GM19455 (cell line): ENCODE data around the gene VPREB3.

Experiments used
- ATAC-seq: cut with Tn5 transposase; IDR thresholded peaks from one replicate; pipeline ENCODE4 v1.9.1; 2021; ENCODE audit not compliant: unreplicated experiment

VPREB3 gene, protein sequence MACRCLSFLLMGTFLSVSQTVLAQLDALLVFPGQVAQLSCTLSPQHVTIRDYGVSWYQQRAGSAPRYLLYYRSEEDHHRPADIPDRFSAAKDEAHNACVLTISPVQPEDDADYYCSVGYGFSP

DNA sequence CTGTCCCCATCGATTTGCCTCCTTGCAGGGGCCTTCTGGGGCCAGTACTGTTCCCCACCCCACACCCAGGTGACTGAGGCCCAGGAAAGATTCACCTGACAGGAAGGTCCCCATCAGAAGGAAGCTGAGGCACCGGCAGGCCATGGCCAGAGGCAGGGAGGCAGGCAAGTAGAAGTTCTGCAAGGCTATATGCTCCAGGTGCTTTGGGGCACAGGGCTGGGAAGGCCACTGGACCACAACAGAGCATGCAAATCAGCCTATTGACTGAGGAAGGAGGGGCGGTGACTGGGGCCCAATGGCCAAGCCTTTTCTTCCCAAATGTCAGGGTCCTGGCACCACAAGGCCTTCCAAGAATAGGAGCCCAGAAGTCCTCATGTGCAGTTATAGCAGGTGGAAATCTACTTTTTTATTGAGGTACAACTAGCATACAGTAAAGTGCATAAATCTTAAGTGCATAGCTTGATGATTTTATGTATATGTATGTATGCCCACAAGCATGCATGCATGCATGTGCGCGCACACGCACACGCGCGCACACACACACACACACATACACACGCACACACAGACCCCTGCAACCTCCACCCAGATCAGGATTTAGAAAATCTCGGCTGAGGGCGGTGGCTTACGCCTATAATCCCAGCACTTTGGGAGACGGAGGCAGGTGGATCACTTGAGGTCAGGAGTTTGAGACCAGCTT is at the start of gene VPREB3:
Gene VPREB3 (minus strand): TSS at position 206 of the 700 bp plus-strand sequence. CDS start 62 bp downstream, at position 144.
- no peak for ATAC-seq

DNA sequence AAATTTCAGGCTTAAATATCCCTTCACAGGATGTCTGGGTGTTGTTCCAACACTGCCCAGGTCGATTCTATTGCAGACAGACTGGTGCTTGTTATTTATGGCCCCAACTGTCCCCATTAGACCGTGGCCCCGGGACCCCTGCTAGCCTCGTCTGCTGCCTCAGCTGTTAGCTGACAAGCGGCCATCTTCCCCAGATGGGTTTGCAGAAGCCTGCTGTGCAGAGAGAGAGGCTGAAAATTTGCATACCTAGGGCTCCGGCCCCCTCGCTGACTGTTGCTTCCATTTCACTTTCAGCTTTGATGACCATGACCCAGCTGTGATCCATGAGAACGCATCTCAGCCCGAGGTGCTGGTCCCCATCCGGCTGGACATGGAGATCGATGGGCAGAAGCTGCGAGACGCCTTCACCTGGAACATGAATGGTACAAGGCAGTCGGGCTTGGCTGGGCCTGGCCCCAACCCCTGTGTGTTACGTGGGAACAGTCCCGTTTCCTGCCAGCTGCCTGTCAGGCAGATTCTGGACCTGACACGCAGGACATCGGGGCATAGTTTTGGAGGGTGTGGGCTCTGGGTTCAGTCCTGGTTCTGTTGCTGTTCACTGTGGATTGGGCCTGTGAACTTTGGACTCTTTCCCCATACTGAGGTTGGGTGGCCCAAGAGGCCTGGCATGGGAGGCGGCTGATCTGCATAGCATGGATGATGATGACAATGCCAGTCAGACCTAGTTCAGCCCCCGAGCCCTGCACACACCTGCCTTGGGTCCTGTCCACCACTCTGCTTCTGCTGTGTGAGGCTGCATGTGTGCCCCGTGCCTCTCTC is 49.0 kb upstream of the VPREB3 start:
- no peak for ATAC-seq

DNA sequence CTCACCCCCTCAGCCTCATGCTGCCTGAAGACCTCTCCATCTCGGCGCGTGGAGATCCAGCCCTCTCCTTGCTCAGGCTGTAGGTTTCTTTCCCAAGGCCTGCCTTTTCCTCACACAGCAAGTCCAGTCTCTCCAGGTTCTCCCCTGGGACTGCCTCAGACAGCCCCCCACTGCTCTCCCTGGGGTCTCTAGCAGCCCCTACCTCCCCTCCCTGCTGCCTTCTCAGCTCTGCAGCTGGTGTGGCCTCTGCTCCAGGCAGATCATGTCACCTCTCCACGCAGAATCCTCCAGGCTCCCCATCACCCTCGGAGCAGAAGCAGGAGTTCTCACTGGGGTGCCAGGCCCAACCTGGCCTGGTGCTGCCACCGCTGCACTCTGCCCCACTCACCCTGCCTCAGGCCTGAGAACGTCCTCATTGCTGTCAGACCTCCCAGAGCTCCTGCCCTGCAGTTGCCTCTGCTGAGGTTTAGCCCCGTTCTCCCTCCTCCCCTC is 47.7 kb upstream of the VPREB3 start:
- ATAC-seq = no peak

- no peak for ATAC-seq
Observed at GRCh38 chr22:23801238-23801821, 47.1 kb upstream of the VPREB3 start.

- no peak for ATAC-seq
Observed at GRCh38 chr22:23800297-23801237, 46.3 kb upstream of the VPREB3 start.

GRCh38 chr22:23796461-23796860 is 42.2 kb upstream of the VPREB3 start:
- no peak for ATAC-seq

DNA sequence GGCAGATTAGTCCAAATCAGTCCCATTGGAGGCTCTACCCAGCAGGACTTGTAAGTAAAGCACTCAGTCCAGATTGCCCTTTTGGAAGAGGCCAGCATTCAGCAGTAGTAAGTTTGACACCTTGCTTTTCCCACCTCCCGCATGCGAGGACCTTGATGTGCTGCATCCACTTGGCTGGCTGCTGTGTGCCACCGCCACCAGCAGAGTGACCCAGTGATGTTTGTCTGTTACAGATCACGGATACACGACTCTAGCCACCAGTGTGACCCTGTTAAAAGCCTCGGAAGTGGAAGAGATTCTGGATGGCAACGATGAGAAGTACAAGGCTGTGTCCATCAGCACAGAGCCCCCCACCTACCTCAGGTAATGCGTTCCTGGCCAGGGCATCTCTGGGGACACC is 39.1 kb upstream of the VPREB3 start:
- ATAC-seq = no peak

DNA sequence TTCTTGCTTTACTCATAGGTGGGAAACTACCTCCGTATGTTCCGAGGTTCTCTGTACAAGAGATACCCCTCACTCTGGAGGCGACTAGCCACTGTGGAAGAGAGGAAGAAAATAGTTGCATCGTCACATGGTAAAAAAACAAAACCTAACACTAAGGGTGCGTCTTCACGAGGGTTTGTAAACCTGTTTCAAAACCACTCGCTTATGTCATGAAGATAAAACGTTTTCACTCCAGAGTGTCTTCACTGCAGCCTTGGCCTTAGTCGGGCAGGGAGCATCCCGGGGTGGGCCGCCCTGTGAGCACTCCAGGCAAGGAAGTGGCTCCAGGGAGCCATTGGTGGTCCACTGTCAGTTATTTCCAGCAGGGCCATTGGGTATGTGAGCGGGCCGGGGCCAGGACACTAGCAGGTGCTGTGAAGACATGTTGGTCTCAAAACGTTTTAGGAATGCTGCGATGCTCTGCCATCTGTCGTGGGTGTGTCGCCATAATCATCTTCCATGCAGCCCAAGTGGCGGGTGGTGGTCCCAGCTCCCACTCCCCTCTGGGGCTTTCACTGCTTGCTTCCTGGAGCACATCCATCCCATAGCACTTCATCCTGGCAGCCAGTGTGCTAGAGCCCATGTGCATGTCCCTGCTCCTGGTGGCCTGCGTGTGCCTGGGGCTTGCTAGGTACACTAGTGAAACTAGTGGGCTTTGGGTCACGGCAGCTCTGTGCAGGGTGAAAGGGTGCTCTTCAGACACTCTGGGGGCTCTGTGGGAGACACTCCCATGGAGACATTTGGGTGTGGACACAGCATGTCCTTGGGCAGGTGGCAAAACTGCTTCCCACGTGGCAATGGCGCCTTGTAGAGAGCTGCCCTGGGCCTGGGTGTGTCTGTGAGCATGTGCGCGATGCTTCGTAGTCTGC is 37.8 kb upstream of the VPREB3 start:
- ATAC-seq = no peak

DNA sequence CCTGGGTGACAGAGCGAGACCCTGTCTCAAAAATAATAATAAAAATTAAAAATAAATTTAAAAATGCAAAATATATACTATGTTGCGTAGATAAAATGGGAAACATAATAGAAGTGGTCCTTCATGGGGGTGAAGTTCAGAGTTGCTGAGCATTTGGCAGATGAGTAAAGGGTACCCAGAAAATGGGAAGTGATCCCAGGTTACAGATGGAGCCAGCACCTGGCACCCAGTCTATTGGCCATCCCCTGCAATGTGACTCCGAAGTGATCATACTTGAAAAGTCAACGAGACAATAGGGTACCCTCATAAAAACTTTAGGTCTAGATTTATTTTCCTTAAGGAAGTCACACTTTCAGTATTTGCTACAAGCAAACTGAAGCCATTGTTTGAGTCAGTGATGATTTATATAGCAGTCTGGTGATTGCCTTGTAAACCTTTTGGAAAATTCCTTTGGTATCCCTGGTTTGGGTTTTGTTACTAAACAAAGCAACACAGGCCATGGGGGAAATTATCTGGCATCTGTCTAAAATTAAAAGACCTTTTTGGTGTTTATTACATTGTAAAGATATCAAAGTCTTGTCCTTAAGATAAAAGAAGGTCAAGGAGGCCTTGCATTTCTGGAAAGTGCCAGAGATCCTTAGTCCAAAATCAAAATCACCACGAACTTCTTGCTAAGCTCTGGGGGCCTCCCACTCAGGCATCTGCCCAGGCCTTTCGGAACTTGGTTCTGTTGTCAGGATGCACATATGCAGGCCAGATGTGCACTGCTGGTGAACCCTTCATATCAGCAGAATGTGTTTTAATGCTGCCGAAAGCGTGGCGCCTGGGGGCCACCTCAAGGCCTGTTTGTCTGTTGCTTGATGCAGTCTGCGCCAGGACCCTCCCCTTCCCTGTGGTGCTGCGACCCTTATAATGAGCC is 36.9 kb upstream of the VPREB3 start:
- ATAC-seq = no peak

DNA sequence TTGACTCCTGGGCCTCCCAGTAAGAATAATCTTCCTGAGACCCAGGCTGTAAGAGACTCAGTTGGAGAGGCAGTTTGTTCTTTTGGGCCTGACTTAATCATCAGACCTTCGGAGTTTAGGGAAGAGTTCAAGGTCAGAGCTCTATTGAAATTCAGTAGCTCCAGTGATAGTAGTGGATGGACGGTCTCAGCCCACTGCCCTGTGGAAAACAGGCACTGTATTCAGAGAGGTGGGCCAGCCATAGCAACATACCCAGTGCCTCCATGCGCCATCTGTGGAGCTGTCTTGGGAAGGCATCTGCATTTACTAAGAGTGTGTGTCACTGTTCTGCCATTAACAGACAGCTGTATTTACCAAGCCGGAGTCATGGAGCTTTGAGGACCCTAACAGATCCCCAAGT is 35.4 kb upstream of the VPREB3 start:
- no peak for ATAC-seq

GRCh38 chr22:23789121-23789520 is 34.9 kb upstream of the VPREB3 start:
- ATAC-seq = no peak

DNA sequence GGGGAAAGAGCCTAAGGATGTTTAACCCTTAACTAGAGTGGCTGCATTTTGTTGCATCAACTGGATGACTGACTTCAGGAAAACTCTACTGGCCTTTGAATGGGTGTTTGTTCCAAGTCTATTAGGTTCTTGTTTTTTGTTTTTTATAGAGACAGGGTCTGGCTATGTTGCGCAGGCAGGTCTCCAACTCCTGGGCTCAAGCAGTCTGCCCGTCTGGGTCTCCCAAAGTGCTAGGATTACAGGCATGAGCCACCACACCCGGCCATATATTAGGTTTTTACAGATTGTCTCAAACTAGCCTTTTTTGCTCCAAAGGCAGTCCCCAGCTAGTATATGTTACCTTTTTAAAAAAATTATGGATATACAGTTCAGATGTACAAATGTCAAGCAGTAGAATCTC is 33.7 kb upstream of the VPREB3 start:
- ATAC-seq = no peak

DNA sequence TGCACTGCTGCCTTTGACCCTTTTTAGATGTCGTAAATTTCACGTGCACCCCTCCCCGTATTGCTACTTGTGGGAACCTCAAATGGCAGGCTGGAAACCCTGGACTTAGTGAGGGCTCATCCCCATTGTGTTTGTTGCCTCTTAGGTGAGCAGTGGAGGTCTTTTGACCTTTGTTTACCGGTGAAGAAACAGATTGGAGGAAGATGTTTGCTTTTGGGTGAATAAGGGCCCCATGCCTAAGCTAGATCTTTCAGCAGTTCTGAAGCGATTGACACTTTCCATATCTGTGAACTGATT is 33.3 kb upstream of the VPREB3 start:
- no peak for ATAC-seq

DNA sequence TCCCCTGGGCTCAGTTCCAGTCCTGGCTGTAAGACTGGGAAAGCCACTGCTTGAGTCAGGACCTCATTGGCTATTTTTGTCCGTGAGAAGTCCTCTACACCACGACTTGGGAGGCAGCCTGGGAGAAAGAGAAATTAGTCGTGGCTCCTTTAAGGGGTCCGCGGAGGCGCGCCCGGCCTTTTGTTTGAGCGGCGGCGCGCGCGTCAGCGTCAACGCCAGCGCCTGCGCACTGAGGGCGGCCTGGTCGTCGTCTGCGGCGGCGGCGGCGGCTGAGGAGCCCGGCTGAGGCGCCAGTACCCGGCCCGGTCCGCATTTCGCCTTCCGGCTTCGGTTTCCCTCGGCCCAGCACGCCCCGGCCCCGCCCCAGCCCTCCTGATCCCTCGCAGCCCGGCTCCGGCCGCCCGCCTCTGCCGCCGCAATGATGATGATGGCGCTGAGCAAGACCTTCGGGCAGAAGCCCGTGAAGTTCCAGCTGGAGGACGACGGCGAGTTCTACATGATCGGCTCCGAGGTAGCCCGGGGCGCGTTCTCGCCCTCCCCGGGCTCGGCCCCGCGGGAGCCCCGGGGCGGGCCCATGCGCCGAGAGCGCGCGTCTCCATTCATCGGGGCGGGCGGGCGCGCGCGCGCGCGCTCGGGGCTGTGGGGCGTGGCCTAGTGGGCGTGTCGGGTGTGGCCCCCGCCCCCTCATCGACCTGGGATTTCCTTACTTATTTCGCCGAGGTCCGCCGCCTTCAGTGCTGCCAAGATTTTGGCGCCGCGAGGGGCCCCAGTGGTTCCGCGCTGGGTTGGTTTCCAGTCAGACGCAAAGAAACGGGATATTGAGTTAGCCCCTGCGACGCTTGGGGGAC is 32.8 kb upstream of the VPREB3 start, which contains the start of gene SMARCB1:
Gene SMARCB1 (plus strand): TSS at position 215 of the 848 bp plus-strand sequence. CDS start 204 bp downstream, at position 419.
- ATAC-seq = peak; percentile 59

- no peak for ATAC-seq
Observed at GRCh38 chr22:23786261-23786710, 32.1 kb upstream of the VPREB3 start.

GRCh38 chr22:23784215-23784732 is 30.0 kb upstream of the VPREB3 start:
- ATAC-seq = no peak
